GM21390 (cell line): ENCODE data around the gene WNT6.

ENCODE experiments used
- ATAC-seq: cut with Tn5 transposase; IDR thresholded peaks from one replicate; pipeline ENCODE4 v1.9.1; 2021; ENCODE audit not compliant: unreplicated experiment

WNT6 gene

GRCh38 chr2:218877331-218877730 is 17.7 kb downstream of the WNT6 start:
- no peak for ATAC-seq

DNA sequence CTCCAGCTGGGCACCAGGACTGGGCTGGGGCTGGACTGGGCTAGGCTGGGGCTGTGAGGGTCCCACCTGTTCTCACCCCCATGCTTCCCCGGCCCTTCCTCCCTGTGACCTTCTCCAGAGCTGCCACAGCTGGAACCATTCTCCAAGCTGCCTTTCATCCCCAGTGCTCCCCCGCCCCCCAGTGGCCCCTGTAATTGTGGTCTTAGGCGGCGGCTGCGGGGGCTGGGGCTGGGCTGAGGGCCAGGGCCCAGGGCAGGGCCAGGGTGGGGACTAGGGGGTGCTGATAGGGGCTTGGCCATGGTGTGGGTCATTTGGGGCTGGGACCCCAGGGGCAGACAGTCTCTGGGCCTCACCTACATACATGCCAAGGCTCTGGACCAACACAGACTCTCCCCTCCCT is 18.3 kb downstream of the WNT6 start:
- ATAC-seq: no peak

DNA sequence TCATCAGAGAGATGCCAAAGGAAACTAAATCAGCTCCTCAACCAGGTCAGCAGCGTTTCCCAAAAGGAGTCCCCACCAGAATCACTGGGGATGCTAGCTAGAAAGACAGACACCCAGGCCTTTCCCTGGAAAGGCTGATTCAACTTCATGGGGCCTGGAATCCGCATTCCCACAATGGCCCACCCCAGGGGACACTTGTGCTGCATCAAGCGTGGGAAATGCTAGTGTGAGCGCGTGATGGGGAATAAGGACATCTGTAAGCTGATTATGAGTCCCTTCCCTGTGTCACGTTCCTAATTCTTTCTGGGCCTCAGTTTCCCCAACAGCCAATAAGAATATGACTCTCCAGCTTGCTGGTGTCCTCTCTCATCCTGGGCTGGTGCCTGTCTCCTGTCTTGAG is 18.9 kb downstream of the WNT6 start:
- no peak for ATAC-seq

DNA sequence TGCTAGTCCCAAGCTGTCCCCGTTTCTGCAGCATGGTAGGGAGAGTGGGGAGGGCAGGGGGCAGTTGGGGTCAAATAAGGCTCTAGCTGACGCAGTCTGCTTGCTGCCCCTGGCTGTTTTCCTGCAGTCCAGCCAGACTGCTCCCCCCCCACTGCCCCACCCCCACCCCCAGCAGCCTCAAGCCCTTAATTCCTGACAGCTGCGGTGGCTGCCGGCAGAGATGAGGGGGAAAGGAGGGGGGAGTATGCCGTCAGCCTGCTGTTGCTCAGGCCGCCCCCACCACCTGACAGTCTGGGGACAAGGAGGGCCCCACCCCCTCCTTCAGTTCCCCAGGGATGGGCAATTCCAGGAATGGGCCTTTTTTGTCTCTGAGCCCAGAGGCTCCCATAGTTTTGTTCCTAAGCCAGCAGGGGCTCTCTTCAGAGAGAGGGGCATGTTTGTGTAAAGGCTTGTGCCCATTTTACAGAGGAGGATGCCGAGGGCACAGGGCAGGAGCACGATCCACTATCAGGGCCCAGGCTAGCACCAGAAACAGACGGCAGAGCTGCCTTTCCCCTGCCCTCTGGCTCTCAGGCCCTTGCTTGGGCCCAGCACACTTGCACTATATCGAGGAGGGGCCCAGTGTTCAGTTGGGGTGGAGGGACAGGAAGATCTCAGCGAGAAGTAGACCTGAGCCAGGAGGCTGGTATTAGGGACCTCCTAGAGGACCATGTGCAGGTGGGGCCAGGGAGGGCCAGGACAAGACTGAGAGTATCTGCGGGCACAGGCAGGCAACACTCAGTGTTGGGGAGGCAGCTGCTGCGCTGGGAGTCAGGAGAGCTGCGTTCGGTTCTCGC is 19.5 kb downstream of the WNT6 start:
- no peak for ATAC-seq

DNA sequence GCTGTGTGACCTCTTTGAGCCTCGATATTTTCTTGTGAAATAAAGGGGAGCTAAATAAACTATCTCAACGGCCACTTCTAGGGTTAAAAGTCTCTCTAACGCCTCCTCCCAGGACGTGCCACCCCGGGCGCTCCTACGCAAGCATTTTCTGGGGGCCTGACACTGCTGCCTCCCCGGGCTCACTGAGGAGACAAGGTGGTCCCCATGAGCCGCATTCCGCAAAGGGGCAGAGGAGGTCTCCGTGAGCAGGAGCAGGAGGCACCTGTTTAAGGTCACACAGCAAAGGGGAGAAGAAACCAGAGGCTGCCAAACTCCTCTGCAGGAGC is 20.1 kb downstream of the WNT6 start:
- no peak for ATAC-seq

- ATAC-seq: peak; percentile 59
These were observed 20.7 kb downstream of the WNT6 start, which contains the start of gene WNT10A for GRCh38 chr2:218880102-218880858. Gene WNT10A, plus strand, starts transcription at chr2:218880852. Its CDS starts 144 bp downstream, at chr2:218880996.

DNA sequence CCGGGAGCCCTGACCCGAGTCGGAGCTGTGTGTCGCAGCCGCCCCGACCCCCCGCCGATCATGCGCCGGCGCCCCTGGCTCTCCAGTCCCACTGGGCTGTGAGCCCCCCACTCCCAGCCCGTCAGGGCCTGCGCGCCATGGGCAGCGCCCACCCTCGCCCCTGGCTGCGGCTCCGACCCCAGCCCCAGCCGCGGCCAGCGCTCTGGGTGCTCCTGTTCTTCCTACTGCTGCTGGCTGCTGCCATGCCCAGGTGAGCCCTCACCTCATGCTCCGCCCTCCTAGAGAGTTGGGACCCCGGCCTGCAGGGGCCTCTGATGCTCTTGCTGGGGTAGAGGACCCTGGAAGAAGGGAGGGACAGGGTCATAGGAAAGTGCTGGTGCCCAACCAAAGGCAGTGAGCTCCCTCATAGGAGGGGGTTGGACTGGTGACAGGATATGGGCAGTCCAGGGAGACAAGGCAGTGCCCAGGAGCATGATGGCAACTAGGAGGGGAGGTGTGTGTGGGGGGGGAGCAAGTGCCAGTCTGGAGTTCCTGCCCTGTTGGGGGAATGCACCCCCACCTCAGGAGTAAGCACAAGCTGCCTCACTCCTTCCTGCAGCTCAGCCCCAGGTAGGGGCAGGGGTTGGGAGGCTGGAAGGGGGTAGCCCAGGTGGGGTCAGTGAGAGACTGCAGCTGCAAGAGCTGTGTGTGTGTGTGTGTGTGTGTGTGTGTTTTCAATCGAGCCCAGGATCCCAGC is 21.4 kb downstream of the WNT6 start:
- no peak for ATAC-seq

- ATAC-seq: no peak
These were observed 22.3 kb downstream of the WNT6 start for GRCh38 chr2:218881744-218882460.

- no peak for ATAC-seq
These were observed 22.8 kb downstream of the WNT6 start for GRCh38 chr2:218882461-218882816.

DNA sequence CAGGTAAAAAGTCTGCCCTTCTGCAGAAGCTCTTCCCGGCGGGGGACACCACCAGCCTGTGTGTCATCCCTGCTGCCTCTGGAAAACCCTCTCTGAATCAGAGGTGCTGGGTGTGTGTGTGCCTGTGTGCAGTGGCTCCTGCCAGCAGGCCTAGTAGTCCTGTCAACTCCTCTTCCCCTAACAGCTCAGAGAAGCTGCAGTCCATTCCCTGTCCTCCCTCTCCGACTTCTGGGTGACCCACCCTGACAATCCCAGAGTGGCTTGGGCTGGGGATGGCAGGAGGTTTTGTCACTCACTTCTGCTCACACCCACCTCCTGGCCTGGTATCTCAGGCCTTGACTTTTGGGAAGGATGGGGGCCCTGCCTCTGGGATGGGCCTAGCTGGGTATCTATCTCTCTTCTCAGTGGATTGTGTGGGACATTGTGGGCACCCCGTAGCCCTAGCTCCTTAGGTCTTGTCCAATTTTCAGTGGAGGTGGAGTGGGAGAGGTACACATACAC is 23.3 kb downstream of the WNT6 start:
- ATAC-seq: no peak

- no peak for ATAC-seq
These were observed 24.2 kb downstream of the WNT6 start for GRCh38 chr2:218883491-218884490.

- no peak for ATAC-seq
These were observed 24.9 kb downstream of the WNT6 start for GRCh38 chr2:218884519-218884918.

GRCh38 chr2:218885981-218886947 is 26.7 kb downstream of the WNT6 start:
- ATAC-seq: peak; percentile 74

- no peak for ATAC-seq
These were observed 27.5 kb downstream of the WNT6 start for GRCh38 chr2:218887079-218887478.

- ATAC-seq: no peak
These were observed 28.7 kb downstream of the WNT6 start for GRCh38 chr2:218888341-218888740.

DNA sequence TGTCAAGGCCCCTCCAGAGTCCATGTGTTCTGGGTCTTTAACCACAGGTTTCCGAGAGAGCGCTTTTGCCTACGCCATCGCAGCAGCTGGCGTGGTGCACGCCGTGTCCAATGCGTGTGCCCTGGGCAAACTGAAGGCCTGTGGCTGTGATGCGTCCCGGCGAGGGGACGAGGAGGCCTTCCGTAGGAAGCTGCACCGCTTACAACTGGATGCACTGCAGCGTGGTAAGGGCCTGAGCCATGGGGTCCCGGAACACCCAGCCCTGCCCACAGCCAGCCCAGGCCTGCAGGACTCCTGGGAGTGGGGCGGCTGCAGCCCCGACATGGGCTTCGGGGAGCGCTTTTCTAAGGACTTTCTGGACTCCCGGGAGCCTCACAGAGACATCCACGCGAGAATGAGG is 30.3 kb downstream of the WNT6 start:
- ATAC-seq: no peak

GRCh38 chr2:218890369-218890768 is 30.8 kb downstream of the WNT6 start:
- no peak for ATAC-seq

DNA sequence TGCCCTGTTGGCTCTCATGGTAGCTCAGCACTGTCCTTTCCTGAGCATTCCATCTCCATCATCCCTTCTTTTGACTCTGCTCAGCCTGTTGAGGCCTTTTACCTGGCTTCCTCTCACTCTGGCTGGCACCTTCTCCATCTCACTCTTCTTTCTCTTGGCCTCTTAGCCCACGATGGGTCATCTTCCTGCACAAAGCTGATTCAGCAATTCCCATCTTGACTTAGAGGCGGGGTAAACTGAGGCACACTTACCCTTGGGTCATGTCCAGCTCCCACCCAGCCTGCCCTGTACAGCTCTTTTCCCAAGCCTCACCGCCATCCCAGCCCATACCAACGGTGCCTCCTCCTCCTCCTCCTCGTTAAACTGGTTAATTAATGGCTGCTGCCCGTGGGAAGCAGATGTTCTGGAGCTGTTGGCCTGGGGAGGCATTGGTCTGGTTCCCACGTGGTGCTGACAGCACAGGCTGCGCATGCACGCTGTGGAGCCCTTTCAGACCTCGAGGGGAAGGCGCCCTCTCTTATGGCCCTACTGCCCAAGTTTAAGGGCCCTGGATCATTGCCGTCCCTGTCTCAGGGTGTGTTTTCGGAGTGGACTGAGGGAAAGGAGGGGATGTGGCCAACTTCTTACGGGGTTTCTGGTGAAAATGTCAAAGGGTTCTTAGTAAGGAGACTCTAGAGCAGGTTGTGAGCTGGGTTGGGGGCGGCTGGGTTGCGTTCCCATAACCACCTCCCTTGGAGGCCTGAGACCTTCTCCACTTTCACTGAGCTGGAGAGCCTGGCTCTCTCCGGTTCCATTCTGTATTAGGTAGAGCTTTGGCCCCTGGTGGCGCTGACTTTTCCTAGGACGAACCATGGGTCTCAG is 31.9 kb downstream of the WNT6 start:
- no peak for ATAC-seq
